Measurements from ENCODE around the gene CRYZ. TPM values are rescaled to one million over a fixed set of nuclear protein-coding genes. Genes with fewer than 3 reads are reported as not detected.
"Not testable (repeated sequence)": the region's sequence is repeated elsewhere in the genome, so short reads cannot be mapped to it uniquely, and the experiment has no call there.

CRYZ gene
- total RNA-seq, 1 donor from 2014 or later, result 154 TPM

DNA sequence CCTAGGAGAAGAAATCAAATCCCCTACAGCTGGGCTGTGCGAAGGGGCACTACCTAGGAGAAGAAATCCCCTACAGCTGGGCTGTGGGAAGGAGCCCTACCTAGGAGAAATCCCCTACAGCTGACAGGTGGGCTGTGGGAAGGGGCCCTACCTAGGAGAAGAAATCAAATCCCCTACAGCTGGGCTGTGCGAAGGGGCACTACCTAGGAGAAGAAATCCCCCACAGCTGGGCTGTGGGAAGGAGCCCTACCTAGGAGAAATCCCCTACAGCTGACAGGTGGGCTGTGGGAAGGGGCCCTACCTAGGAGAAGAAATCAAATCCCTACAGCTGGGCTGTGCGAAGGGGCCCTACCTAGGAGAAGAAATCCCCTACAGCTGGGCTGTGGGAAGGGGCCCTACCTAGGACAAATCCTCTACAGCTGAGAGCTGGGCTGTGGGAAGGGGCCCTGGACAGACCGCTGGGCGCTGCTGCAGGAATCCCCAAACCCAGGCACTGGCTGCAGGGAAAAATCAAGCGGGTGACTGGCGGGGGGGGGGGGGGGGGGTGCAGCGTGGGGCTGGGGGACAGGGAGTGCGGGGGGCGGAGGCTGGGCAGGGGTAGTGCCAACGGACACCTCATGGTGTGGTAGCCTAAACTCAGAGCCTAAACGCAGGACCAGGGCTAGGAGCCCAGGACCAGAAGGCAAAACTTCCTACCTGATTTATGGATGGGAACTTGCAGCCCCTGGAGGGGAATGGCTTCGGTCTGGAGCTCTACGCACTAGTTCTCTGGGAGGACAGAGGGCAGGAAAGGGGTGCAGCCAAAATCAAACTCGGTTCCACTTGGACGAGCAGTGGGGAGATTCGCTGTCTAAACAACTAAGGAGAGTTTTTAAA is 541 bp downstream of the CRYZ start:
- ATAC-seq, result peak; percentile 27
- not testable (repeated sequence) for DNase-seq (ENCODE audit: low spot score)

DNA sequence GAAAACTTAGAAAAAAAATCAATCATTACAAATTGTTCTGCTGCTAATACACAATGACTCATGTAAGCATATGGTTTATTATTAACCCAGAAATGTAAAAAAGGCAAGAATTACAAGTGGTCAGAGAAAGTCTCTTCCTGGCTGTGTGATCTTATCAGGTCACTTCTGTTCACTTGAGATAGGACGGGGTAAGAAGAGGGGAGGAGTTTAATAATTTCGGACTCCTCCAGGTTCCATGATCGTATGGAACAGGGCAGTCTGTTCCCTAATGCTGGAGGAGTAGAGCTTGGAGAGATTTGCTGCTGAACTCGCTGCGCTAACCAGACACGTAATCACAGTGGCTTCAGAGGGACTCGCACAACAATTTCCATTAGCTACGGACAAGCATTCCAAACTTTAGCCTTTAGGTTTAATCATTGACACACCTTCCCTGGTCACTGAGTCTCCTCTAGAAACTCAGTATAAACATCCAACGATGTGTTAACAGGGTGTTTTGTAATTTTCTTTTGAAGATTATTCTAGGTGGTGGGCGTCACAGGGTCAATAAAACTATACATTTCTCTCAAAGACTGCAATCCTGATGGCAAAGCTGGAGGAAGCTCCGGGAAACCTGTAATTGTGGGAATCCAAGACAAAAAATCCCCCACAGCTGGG is 1.3 kb downstream of the CRYZ start:
- ATAC-seq, result peak; percentile 58
- DNase-seq (ENCODE audit: low spot score), result peak; percentile 72

DNA sequence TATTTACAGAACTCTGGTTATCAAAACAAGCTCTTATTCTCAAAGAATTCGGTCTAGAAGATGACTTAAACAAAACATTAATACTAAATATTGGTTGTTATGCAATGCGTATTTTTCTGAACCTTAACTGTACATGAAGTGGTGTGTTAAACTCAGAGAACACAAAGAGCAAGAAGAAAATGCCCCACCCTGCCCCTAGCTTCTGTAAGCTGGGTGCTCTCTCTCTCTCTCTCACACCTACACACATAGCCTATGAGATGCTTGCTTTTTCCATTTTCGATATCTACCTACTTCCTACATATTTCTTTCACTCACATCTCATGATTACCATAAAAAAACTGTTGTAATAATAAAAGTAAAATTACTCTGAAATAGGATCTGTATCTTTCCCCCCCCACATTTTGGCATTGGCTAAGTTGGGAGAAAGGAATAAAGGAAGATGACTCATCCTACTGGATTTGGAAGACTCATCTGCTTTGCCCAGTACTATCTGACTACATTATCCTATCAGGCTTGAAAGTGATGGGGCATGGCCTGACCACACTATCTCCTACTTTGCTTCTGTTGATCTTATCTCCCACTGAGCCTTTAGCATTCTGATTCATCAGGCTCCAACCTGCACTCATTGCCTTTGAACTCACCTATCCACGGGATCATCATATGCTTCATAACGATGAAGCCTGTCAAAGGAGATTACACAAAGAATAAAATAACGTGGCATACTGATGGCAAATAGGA is 2.9 kb downstream of the CRYZ start:
- ATAC-seq (no peak), DNase-seq (ENCODE audit: low spot score) (no peak)

DNA sequence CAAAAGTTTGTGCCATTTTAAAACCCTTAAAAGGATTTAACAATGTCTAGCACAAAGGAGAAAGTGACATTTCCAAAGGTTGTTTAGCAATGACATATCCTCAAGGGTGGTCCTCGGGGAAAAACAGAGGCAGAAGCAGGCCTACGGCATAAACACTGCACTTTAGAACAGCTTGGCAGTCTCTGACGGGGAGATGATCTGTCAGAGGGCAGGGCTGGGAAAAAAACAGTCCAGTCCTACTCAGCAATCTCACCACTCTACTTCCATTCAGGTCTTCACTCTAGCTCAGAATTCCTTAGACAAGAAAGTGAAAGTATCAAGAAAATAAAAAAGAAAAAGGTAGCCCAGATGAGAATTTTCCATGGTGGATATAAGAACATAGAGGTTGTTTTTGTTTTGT is 4.1 kb downstream of the CRYZ start:
- DNase-seq (ENCODE audit: low spot score), result no peak
- ATAC-seq, result no peak

DNA sequence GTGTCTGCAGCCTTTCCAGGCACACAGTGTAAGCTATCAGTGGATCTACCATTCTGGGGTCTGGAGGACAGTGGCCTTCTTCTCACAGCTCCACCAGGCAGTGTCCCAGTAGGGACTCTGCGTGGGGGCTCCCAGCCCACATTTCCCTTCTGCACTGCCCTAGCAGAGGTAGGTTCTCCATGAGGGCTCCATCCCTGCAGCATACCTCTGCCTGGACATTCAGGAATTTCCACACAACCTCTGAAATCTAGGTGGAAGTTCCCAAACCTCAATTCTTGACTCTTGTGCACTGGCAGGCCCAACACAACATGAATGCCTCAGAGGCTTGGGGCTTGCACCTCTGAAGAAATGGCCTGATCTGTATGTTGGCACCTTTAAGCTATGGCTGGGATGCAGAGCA is 6.8 kb downstream of the CRYZ start:
- DNase-seq (ENCODE audit: low spot score) (no peak), ATAC-seq (no peak)

DNA sequence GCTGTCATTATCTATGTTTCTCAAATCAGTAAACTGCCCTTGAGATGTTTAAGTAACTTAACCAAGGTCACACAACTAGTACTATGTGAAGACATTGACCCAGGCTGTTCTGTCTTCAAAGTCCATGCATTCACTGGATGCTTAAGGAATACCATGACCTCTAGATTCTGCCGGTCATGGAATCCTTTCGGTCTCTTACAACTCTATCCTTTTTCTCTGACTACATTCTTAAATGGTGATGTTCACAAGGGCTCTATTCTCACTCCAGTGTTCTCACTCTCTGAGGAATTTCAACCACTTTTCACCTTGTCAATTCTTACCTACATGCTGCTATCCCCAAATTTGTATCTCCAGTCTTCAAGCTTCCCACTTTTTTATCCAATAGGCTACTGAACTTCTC is 15.2 kb downstream of the CRYZ start:
- ATAC-seq (no peak), DNase-seq (ENCODE audit: low spot score) (no peak)

DNA sequence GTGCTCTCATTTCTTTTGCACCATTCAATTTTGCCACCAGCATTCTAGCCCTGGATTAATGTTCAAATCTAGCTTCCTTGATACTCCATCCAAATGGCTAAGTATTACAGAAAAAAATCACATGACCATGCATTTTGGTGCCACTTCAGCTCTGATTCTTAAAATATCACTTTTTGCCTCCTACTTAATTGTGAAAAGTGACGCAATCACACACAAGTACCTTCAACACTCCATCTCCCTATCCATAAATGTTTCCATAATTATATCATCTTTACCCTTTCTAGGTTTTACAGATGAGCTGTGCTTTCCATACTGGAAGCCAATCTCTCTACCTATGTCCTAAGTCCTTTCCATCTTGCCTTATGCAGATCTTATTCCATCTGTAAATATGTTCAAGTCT is 16.0 kb downstream of the CRYZ start:
- no peak for DNase-seq (ENCODE audit: low spot score)
- no peak for ATAC-seq

DNA sequence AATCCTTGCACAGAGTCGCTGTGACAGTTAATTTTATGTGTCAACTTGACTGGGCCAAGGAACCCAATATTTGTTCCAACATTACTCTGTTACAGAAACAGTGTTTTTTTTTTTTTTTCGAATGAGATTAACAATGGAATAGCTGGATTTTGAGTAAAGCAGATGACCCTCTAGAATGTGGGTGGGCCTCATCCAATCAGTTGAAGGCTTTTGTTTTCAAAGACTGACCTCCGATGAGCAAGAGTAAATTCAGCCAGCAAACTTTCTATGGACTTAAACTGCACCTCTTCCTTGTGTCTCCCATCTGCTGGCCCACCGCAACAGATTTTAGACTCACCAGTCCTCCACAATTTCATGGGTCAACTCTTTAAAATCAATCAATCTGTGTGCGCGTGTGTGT is 17.0 kb downstream of the CRYZ start:
- ATAC-seq (no peak), DNase-seq (ENCODE audit: low spot score) (no peak)

DNA sequence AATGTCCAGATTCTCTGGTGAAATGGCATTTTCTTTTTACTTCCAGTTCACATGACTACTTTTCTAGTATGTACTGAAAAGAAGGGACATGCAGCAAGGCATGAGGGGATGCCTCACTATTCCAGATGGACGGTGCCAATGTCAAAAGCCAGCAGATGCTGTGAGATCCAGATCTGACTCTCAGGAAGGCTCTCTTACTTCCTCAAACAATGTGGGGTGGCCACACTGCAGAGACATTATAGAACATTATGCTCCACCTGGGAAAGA is 17.7 kb downstream of the CRYZ start:
- DNase-seq (ENCODE audit: low spot score) (no peak), ATAC-seq (no peak)

DNA sequence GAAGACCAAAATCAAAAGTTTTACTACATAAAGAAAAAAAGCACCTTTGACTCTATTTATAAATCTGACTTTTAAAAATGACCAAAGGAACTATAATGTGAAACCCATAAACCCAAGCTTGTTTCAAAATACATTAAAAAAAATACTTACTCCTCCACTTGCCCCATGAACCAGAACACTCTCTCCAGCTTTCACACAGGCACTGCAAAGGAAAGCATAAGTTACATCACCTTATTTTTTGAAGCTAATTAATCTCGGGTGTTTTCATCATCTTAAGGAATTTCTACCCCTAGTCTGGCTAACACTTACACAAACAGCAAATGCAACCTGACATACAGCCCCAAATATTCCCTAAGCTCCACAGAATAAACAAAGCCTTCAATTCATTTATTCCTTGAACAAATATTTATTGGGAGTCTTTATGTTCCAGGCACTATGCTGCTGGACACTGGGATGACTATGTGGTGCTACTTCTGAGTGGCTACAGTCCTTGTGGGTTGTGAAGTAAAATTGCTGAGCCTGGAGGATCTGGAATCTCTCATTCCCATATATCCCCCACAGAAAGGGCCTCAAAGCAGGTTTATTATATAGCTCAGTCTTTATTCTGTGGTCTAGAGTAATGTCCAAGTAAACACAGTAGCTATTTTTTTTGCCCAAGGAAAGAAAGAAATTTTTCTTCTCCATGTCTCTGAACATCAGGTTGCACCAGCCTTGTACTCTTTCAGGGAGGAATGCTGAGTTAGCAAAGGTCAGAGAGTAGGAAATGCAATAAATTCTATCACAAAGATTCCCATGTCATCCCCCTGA is 18.2 kb downstream of the CRYZ start:
- DNase-seq (ENCODE audit: low spot score) (no peak), ATAC-seq (no peak)

DNA sequence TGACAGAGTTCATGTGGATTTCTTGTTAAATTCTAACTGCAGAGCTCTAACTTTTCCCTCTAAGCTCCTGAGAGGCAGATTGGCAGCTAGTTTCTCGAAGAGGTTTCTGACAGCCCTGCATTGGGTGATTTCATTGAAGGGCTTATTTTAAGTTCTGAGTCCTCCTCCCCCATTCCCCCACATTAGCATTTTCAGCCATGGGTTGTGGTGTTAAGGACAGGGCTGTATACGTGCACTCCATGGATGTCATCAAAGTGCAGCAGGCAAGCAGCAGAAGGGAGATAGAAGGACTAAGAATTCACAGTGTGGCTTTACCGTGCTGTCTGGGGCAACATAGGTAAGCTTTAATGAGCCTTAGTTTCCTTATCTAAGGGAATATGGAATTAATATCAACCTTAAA is 19.0 kb downstream of the CRYZ start:
- ATAC-seq, result no peak
- no peak for DNase-seq (ENCODE audit: low spot score)

DNA sequence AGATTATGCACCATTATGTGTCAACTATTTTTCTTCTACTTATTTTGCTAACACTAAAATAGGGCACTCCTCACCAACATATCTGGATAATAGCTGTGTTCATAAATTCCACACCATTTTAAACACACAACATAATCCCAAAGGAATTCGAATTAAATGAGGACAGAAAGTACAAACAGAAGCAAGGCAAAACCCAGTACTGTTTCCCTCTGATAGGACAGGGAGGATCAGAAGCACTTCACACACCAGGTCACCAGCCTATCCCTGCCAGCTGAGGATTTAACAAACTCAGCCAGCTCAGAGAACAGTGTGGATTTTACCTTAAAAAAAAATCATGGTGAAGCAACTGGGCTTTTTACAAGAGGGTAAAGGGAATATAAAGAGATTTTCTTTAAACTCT is 20.0 kb downstream of the CRYZ start:
- ATAC-seq (no peak), DNase-seq (ENCODE audit: low spot score) (no peak)

DNA sequence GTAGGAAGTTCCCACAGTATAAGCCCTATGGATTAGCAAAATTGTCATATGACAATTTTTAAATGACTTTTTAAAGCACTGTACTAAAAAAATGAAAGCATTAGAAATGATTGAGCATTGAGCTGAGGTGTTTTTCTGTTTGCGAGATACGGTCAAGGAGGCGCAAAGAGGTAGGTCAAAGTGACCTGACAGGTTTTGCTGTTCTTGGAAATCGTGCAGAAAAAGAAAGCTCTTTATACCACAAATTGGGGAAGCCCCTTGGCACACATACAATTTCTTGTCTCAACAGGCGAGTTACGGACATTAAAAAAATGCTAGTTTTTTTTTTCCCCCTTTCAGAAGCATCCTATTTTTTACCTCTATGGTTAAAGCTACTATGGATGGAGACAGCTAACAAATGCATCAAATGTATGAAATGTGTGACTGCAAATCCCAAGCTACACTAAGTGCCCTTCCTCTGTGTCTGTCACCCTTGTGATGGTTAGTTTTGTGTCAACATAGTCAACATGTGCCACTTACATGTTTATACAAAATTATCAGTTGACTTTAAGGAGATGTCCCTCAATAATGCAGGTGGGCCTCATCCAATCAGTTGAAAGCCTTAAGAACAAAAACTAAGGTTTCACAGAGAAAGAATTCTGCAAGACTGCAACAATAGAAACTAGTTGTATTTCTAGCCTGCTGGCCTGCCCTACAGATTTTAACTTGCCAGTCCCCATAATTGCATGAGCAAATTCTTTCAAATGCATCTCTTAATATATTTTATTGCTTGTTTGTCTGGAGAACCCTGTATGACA is 29.3 kb downstream of the CRYZ start:
- ATAC-seq (no peak), DNase-seq (ENCODE audit: low spot score) (no peak)

DNA sequence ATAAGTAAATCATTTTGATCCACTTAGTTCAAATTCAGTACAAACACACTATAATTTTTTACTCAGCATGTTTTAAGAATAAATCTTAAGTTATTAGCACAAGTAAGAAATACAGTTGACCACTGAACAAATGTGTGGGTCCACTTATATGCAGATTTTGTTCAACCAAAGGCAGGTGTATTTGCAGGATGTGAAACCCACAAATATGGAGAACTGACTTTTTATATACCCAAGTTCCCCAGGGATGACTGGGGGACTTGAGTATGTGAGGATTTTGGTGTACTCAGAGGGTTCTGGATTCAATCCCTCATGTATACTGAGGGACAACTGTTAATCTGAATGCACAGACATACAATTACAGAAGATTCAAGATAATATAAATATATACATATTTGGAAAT is 33.5 kb downstream of the CRYZ start:
- DNase-seq (ENCODE audit: low spot score) (no peak), ATAC-seq (no peak)

DNA sequence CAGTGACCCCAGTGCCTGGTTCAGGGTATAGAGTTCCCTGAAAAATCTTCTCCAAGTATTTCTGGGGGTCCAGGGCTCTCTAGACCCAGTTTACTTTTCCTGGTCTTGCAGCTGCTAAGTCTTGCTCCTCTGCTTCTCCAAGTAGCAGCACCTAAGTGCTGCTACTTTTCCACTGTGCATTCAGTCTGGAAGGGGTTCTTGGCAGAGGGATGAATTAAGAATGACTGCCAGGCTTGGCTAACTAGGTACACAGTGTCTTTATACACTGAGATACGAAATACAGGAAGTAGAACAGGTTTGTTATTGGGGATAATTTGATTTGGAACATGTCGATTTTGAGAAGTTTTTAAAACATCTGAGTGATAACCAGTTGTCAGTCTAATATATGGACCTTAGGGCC is 35.0 kb downstream of the CRYZ start:
- peak; percentile 22 for ATAC-seq
- DNase-seq (ENCODE audit: low spot score), result no peak

DNA sequence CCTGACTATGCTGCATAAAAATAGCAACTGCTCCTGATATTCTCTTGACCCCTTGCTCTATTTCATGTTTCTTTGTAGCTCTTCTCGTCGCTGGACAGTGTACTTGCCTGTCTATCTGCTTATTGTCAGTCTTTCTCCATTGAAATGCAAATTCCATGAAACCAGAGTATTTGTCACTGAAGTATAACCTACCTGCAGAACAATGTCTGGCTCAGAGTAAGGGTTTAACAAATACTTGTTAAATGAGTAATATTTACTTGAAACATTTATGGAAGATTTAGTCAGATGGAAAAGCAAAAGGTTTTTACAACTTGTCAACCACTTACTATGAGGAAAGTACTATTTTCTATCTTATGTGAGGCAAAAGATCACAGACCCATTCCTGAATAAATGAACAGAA is 39.4 kb downstream of the CRYZ start:
- no peak for ATAC-seq
- no peak for DNase-seq (ENCODE audit: low spot score)

DNA sequence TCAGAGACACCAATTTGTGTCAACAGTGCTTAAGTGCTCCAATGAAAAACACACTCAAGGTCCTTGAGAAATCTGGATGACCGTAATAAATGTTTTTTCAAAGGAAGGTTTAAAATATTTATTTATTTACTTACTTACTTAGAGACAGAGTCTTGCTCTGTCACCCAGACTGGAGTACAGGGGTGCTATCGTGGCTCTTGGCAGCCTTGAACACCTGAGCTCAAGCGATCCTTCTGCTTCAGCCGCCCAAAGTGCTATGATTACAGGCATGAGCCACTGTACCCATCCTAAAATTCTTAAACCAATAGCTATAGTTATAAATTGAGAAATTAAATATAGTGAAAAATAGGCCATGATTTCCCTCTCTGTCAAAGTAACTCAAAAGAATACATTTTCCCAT is 41.9 kb downstream of the CRYZ start:
- DNase-seq (ENCODE audit: low spot score) (no peak), ATAC-seq (no peak)

DNA sequence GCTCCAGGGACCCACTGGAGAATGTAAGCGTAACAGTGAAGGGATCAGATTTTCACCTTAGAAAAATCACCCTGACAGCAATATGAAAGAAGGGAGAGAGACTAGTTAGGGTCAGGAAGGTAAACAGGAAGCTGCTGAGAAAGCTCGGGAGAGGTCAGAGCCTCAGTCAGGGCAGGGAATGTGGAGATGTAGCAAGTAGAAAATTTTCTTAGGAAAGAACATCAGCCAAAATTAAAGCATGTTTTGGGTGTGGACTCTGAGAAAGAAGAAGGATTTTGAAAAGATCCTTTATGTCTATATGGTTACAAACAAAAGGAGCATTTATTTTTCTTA is 42.5 kb downstream of the CRYZ start:
- DNase-seq (ENCODE audit: low spot score), result no peak
- ATAC-seq, result peak; percentile 48

DNA sequence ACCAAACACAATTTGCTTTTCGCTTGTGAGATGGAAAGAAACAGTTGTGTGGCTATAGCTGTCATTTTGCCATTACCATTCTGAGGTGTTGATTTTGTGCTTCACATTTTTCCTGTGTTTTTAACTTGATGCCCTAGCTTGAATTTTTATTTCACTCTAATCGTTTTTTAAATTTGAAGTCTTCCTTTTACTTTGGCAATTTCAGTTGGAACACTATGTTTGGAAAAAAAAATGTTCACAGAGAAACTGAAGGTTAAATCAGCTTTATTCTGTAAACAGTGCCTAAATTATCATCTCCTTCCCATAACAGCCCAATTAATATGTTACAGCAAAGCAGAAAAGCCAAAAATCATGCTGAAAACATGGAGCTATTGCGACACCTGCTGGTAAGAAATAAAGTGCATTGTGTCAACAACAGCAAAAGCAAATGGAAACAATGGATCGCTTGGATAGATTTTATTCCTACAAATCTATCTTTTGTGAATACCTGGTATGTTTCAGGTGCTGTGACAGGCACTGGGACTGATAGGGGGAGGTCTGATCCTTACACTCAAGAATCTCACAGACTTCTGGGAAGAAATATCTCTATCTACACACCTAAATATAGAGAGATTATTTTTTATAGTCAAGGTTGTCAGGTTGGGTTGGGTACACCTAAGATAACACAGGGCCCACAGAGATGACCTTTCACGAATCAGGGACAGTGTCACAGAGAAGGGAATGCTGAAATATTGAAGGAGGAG is 43.1 kb downstream of the CRYZ start:
- ATAC-seq (peak; percentile 92), DNase-seq (ENCODE audit: low spot score) (peak; percentile 47)

DNA sequence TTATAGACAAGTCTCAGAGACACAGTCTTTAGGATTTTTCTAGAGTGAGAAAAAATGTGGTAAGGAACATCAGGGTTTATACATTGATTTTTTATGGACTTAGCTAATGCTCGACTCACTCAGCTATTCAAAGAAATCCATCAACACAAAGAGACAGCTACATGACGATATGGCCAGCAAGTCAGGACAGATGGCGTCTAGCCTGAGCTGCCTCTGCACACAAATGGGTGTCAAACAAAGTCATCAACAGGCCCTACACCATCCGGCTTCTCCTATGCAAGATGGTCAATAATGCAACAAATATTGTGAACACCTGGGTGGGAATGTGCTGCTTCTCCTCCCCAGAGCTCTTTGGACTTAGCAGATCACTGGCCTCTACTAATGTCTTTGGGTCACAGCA is 45.9 kb downstream of the CRYZ start:
- DNase-seq (ENCODE audit: low spot score), result no peak
- ATAC-seq, result no peak
